Measurements from ENCODE around the gene TPK1.
"Not testable (repeated sequence)": the region's sequence is repeated elsewhere in the genome, so short reads cannot be mapped to it uniquely, and the experiment has no call there.

Gene TPK1

DNA sequence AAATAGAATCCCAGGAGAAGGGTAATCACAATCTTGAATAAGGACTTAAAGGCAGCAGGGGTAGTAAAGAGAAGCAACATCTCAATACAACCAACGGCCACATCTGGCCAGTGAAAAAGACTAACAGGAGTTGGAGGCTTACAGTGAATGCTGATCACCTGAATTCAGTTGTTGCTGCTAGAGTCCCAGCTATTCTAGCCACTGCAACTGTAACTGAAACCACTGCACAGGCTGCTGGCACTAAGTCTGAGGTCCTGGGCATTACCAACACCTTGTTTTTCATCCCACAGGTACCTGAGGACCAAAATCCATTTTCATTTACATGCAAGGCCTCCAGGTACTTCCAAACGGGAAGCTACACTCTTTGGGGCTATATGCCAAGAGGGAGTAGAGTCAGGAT, 44.4 kb downstream of the TPK1 start:
- Histone ChIP-seq H3K4me2 (ENCODE audit: low read length) (no peak overlapping the region), H3K9ac (ENCODE audit: low read depth, low read length) (no peak overlapping the region), H3K36me3 (ENCODE audit: insufficient read depth, low read length) (no peaks in the 10 kb centered on the region), H3K4me3 (ENCODE audit: low read length) (no peak overlapping the region), H3K27me3 (ENCODE audit: control insufficient read depth, insufficient read depth, low read length) (no peaks in the 10 kb centered on the region), H3K4me1 (ENCODE audit: control insufficient read depth, insufficient read depth, low read length) (no peaks in the 10 kb centered on the region), H3K9me3 (replicated peaks; ENCODE audit: low read length) (no peaks in the 10 kb centered on the region)

- H3K4me2 ChIP-seq (ENCODE audit: low read length): no peak overlapping the region
- peaks cover 5% of the 10 kb centered on the region for H3K4me1 ChIP-seq (ENCODE audit: control insufficient read depth, insufficient read depth, low read length)
- H3K27me3 ChIP-seq (ENCODE audit: control insufficient read depth, insufficient read depth, low read length): no peaks in the 10 kb centered on the region
- no peak overlapping the region for H3K4me3 ChIP-seq (ENCODE audit: low read length)
- no peak overlapping the region for H3K9ac ChIP-seq (ENCODE audit: low read depth, low read length)
- H3K9me3 ChIP-seq (replicated peaks; ENCODE audit: low read length): no peaks in the 10 kb centered on the region
- H3K36me3 ChIP-seq (ENCODE audit: insufficient read depth, low read length): no peaks in the 10 kb centered on the region
These were observed 48.7 kb downstream of the TPK1 start for GRCh38 chr7:144787127-144787526.

DNA sequence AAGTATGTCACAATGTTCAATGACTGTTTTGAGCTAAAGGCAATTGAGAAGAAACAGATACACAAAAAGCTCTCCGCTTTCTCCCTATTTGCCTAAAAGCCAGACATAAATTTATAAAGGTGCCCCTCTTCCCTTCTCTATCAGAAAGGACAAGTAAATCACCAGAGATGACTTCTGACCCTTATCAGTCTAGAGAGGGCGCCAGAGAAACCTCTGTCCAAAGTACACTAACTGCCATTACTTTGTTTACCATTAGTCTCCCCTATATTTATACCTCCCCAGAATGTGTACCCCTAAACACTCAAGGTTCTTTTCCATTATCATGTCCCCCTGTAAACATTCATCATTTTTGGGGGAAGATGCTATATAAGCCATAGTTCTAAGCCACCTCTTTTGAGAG, 49.3 kb downstream of the TPK1 start:
- Histone ChIP-seq H3K4me2 (ENCODE audit: low read length) (no peak overlapping the region), H3K9ac (ENCODE audit: low read depth, low read length) (no peak overlapping the region), H3K36me3 (ENCODE audit: insufficient read depth, low read length) (no peaks in the 10 kb centered on the region), H3K4me3 (ENCODE audit: low read length) (no peak overlapping the region), H3K9me3 (replicated peaks; ENCODE audit: low read length) (no peaks in the 10 kb centered on the region), H3K4me1 (ENCODE audit: control insufficient read depth, insufficient read depth, low read length) (peaks cover 5% of the 10 kb centered on the region), H3K27me3 (ENCODE audit: control insufficient read depth, insufficient read depth, low read length) (no peaks in the 10 kb centered on the region)

GRCh38 chr7:144786079-144786478, 49.8 kb downstream of the TPK1 start:
- Histone ChIP-seq H3K4me3 (ENCODE audit: low read length) (no peak overlapping the region), H3K36me3 (ENCODE audit: insufficient read depth, low read length) (no peaks in the 10 kb centered on the region), H3K4me1 (ENCODE audit: control insufficient read depth, insufficient read depth, low read length) (peaks cover 5% of the 10 kb centered on the region), H3K9ac (ENCODE audit: low read depth, low read length) (no peak overlapping the region), H3K27me3 (ENCODE audit: control insufficient read depth, insufficient read depth, low read length) (no peaks in the 10 kb centered on the region), H3K4me2 (ENCODE audit: low read length) (no peak overlapping the region), H3K9me3 (replicated peaks; ENCODE audit: low read length) (no peaks in the 10 kb centered on the region)

DNA sequence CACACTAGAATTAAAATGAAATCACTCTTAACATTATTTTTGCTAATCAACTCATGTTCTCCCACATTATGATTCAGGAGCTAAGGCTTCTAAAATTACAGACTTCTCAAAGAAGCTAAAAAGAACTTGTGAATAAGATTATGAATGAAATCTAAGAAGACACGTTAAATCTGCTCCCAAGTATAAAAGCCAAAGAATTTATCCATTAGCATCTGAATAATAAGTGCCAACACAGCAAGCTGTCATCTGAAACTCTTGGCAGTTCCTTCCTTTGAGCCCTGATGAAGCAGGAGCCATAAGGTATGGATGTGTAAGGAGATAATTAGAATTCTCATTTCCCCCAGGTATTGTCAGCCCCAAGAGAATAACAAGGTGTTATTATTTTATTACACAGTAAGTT, 50.3 kb downstream of the TPK1 start:
- no peaks in the 10 kb centered on the region for H3K9me3 ChIP-seq (replicated peaks; ENCODE audit: low read length)
- no peak overlapping the region for H3K9ac ChIP-seq (ENCODE audit: low read depth, low read length)
- no peaks in the 10 kb centered on the region for H3K27me3 ChIP-seq (ENCODE audit: control insufficient read depth, insufficient read depth, low read length)
- H3K4me1 ChIP-seq (ENCODE audit: control insufficient read depth, insufficient read depth, low read length): peaks cover 5% of the 10 kb centered on the region
- no peaks in the 10 kb centered on the region for H3K36me3 ChIP-seq (ENCODE audit: insufficient read depth, low read length)
- H3K4me3 ChIP-seq (ENCODE audit: low read length): no peak overlapping the region
- no peak overlapping the region for H3K4me2 ChIP-seq (ENCODE audit: low read length)

DNA sequence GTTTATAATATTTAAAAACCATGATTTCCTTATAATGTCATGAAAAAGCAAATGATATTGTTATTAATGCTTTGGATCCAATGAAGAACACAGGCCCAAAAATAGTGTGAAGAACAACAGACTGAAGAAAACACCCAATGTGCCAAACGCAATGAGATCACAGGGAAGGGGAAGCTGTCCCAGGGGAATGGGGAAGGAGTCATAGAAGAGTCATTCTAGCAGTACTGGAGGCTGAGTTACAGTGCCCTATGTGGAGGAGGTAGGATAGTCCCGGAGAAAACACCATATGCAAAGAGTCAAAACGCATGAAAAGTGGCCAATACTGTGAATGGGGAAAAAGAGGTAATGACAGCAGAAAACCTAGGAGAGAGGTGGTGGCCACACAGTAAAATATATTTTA, 50.9 kb downstream of the TPK1 start:
- Histone ChIP-seq H3K4me2 (ENCODE audit: low read length) (no peak overlapping the region), H3K27me3 (ENCODE audit: control insufficient read depth, insufficient read depth, low read length) (no peaks in the 10 kb centered on the region), H3K9ac (ENCODE audit: low read depth, low read length) (no peak overlapping the region), H3K9me3 (replicated peaks; ENCODE audit: low read length) (no peaks in the 10 kb centered on the region), H3K4me1 (ENCODE audit: control insufficient read depth, insufficient read depth, low read length) (peaks cover 5% of the 10 kb centered on the region), H3K4me3 (ENCODE audit: low read length) (no peak overlapping the region), H3K36me3 (ENCODE audit: insufficient read depth, low read length) (no peaks in the 10 kb centered on the region)

GRCh38 chr7:144784441-144784840, 51.4 kb downstream of the TPK1 start:
- Histone ChIP-seq H3K4me2 (ENCODE audit: low read length) (no peak overlapping the region), H3K27me3 (ENCODE audit: control insufficient read depth, insufficient read depth, low read length) (no peaks in the 10 kb centered on the region), H3K9me3 (replicated peaks; ENCODE audit: low read length) (no peaks in the 10 kb centered on the region), H3K4me1 (ENCODE audit: control insufficient read depth, insufficient read depth, low read length) (peaks cover 5% of the 10 kb centered on the region), H3K9ac (ENCODE audit: low read depth, low read length) (no peak overlapping the region), H3K36me3 (ENCODE audit: insufficient read depth, low read length) (no peaks in the 10 kb centered on the region), H3K4me3 (ENCODE audit: low read length) (no peak overlapping the region)

- Histone ChIP-seq H3K9me3 (replicated peaks; ENCODE audit: low read length) (no peaks in the 10 kb centered on the region), H3K4me2 (ENCODE audit: low read length) (no peak overlapping the region), H3K9ac (ENCODE audit: low read depth, low read length) (no peak overlapping the region), H3K4me1 (ENCODE audit: control insufficient read depth, insufficient read depth, low read length) (peaks cover 5% of the 10 kb centered on the region), H3K36me3 (ENCODE audit: insufficient read depth, low read length) (no peaks in the 10 kb centered on the region), H3K27me3 (ENCODE audit: control insufficient read depth, insufficient read depth, low read length) (no peaks in the 10 kb centered on the region), H3K4me3 (ENCODE audit: low read length) (no peak overlapping the region)
These were observed 53.0 kb downstream of the TPK1 start for GRCh38 chr7:144782883-144783282.

DNA sequence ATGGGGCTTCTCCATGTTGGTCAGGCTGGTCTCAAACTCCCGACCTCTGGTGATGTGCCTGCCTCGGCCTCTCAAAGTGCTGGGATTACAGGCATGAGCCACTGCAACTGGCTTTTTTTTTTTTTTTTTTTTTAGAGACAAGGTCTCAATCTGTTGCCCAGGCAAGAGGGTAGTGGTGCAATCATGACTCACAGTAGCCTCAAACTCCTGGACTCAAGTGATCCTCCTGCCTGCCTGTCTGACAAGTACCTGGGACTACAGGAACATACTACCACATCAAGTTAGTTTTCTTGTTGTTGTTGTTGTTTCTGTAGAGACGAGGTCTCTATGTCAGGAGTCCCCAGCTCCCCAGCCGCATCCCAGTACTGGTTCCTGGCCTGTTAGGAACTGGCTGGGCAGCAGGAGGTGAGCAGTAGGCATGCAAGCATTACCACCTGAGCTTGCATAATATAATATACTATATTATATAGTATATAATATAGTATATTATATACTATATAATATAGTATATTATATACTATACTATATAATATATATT, 55.7 kb downstream of the TPK1 start:
- Histone ChIP-seq H3K9me3 (replicated peaks; ENCODE audit: low read length) (no peaks in the 10 kb centered on the region), H3K4me2 (ENCODE audit: low read length) (no peak overlapping the region), H3K9ac (ENCODE audit: low read depth, low read length) (no peak overlapping the region), H3K4me3 (ENCODE audit: low read length) (no peak overlapping the region), H3K36me3 (ENCODE audit: insufficient read depth, low read length) (no peaks in the 10 kb centered on the region), H3K4me1 (ENCODE audit: control insufficient read depth, insufficient read depth, low read length) (peaks cover 4% of the 10 kb centered on the region), H3K27me3 (ENCODE audit: control insufficient read depth, insufficient read depth, low read length) (no peaks in the 10 kb centered on the region)

- not testable (repeated sequence) for H3K9me3 ChIP-seq (replicated peaks; ENCODE audit: low read length); H3K4me3 ChIP-seq (ENCODE audit: low read length); H3K36me3 ChIP-seq (ENCODE audit: insufficient read depth, low read length); H3K4me2 ChIP-seq (ENCODE audit: low read length); H3K27me3 ChIP-seq (ENCODE audit: control insufficient read depth, insufficient read depth, low read length); H3K4me1 ChIP-seq (ENCODE audit: control insufficient read depth, insufficient read depth, low read length); H3K9ac ChIP-seq (ENCODE audit: low read depth, low read length)
These were observed 58.0 kb downstream of the TPK1 start for GRCh38 chr7:144777889-144778288.

GRCh38 chr7:144777005-144777839, 58.6 kb downstream of the TPK1 start:
- Histone ChIP-seq H3K27me3 (ENCODE audit: control insufficient read depth, insufficient read depth, low read length) (no peaks in the 10 kb centered on the region), H3K9me3 (replicated peaks; ENCODE audit: low read length) (no peaks in the 10 kb centered on the region), H3K4me2 (ENCODE audit: low read length) (no peak overlapping the region), H3K4me1 (ENCODE audit: control insufficient read depth, insufficient read depth, low read length) (no peaks in the 10 kb centered on the region), H3K9ac (ENCODE audit: low read depth, low read length) (no peak overlapping the region), H3K36me3 (ENCODE audit: insufficient read depth, low read length) (no peaks in the 10 kb centered on the region), H3K4me3 (ENCODE audit: low read length) (no peak overlapping the region)

- Histone ChIP-seq H3K9ac (ENCODE audit: low read depth, low read length) (no peak overlapping the region), H3K27me3 (ENCODE audit: control insufficient read depth, insufficient read depth, low read length) (no peaks in the 10 kb centered on the region), H3K36me3 (ENCODE audit: insufficient read depth, low read length) (no peaks in the 10 kb centered on the region), H3K4me1 (ENCODE audit: control insufficient read depth, insufficient read depth, low read length) (no peaks in the 10 kb centered on the region), H3K4me2 (ENCODE audit: low read length) (no peak overlapping the region), H3K9me3 (replicated peaks; ENCODE audit: low read length) (no peaks in the 10 kb centered on the region), H3K4me3 (ENCODE audit: low read length) (no peak overlapping the region)
These were observed 59.4 kb downstream of the TPK1 start for GRCh38 chr7:144776447-144776846.

Measured in skeletal muscle satellite cell (primary cell).